Neural crest cell (in vitro differentiated cells): ENCODE results near the gene DYSF. TPM values are rescaled to one million over a fixed set of nuclear protein-coding genes. Genes with fewer than 3 reads are reported as not detected.

Experiments used
- DNase-seq: peaks from one replicate; pipeline ENCODE4 v3.0.0; 2021; ENCODE audit warnings: low read depth, mixed read lengths, low spot score
- H3K27ac Mint-ChIP-seq: one replicate; pipeline ENCODE4 v1.8.0; 2021; ENCODE audit warnings: mild to moderate bottlenecking, mixed read lengths; ENCODE audit not compliant: unreplicated experiment
- H3K27me3 Mint-ChIP-seq: 2 replicates; pipeline ENCODE4 v1.8.0; 2021; ENCODE audit warnings: low read depth, mild to moderate bottlenecking, mixed read lengths
- H3K36me3 Mint-ChIP-seq: 2 replicates; pipeline ENCODE4 v1.8.0; 2021; ENCODE audit warnings: low read depth, mild to moderate bottlenecking, mixed read lengths
- H3K4me1 Mint-ChIP-seq: 2 replicates; pipeline ENCODE4 v1.8.0; 2021; ENCODE audit warnings: mixed read lengths
- H3K4me3 Mint-ChIP-seq: one replicate; pipeline ENCODE4 v1.8.0; 2021; ENCODE audit warnings: mild to moderate bottlenecking, mixed read lengths
- H3K9me3 Mint-ChIP-seq: 2 replicates; pipeline ENCODE4 v1.8.0; 2021; ENCODE audit warnings: mixed read lengths
- CTCF ChIP-seq: fragments of 200-600 bp; sonication (generic); conservative IDR thresholded peaks from 2 replicates; pipeline ENCODE4 v1.5.0; 2021; ENCODE audit warnings: antibody characterized with exemption, mild to moderate bottlenecking
- total RNA-seq: library from RNA; stranded (reverse); gene quantifications from 2 replicates; pipeline ENCODE4 v1.2.1, GENCODE V29; 2021

Gene DYSF
- total RNA-seq, 1 donor from 2014 or later = 2.2 TPM

DNA sequence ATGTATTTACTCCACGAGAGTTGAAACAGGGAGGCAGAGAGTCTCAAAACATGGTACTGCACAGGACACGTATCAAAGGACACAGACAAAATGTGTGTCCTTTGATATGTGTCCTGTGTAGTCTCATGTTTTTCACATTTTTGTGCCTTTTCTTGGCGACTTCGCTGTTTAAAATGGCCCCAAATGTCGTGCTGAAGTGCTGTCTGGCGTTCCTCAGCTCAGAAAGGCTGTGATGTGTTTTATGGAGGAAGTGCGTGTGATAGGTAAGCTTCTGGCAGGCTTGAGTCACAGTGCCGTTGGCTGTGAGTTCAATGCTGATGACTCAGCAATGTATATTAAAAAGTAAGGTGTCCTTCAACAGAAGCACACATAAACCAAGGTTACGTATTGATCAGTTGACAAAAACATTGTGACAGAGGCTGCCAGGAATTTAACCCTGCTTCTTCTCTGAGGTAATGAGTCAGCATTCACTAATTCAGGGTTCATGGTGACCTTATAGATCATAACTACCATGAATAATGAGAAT is 78.2 kb downstream of the DYSF start:
- no peak for DNase-seq
- H3K27me3 Mint-ChIP-seq = peaks cover 16% of the 10 kb centered on the region
- H3K36me3 Mint-ChIP-seq = no peaks in the 10 kb centered on the region
- H3K27ac Mint-ChIP-seq = no peak overlapping the region
- no peaks in the 10 kb centered on the region for H3K4me1 Mint-ChIP-seq
- H3K4me3 Mint-ChIP-seq = no peak overlapping the region
- no peak for TF ChIP-seq CTCF
- no peaks in the 10 kb centered on the region for H3K9me3 Mint-ChIP-seq

DNA sequence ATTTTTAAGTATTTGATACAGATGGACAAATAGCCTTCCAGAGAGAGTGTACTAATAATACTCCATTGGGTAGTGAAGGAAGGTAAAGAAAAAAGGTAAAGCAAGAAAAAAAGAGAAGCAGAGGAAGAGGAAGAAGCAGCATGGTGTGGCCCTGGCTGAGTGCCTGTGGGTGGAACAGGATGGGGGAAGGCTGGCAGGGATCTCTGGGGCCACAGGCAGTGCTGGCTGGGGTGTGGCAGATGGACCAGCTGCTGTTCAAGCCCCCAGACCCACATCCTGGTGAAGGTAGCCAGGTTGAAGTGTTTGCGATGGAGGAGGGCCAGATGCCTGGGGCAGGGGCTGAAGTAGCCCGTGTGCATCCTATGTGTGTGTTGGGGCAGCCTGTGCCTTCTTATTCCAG is 79.0 kb downstream of the DYSF start:
- no peak overlapping the region for H3K4me3 Mint-ChIP-seq
- no peaks in the 10 kb centered on the region for H3K9me3 Mint-ChIP-seq
- H3K27me3 Mint-ChIP-seq = peaks cover 16% of the 10 kb centered on the region
- no peak for TF ChIP-seq CTCF
- H3K36me3 Mint-ChIP-seq = no peaks in the 10 kb centered on the region
- no peak overlapping the region for H3K27ac Mint-ChIP-seq
- DNase-seq = no peak
- no peaks in the 10 kb centered on the region for H3K4me1 Mint-ChIP-seq

GRCh38 chr2:71534201-71534600 is 80.8 kb downstream of the DYSF start:
- H3K4me1 Mint-ChIP-seq = no peaks in the 10 kb centered on the region
- peaks cover 5% of the 10 kb centered on the region for H3K27me3 Mint-ChIP-seq
- H3K4me3 Mint-ChIP-seq = no peak overlapping the region
- H3K36me3 Mint-ChIP-seq = no peaks in the 10 kb centered on the region
- no peak for TF ChIP-seq CTCF
- DNase-seq = no peak
- H3K27ac Mint-ChIP-seq = no peak overlapping the region
- no peaks in the 10 kb centered on the region for H3K9me3 Mint-ChIP-seq

DNA sequence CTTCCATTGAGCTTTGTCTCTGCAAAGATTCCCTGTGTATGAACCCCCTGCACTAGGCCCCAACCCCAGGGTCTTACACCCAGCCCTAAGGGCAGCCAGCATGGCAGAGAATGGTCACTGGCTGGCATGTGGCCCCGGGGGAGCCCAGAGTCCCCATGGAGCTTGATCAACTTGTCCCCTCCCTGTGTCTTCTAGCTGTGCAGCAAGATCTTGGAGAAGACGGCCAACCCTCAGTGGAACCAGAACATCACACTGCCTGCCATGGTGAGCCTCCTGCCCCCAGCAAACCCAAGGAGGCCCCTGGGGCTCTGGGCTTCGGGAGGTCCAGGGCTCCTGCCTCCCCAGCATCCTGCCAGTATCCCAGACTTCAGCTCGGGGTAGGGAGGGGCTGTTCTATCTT is 81.5 kb downstream of the DYSF start:
- Mint-ChIP-seq H3K9me3 (no peaks in the 10 kb centered on the region), H3K4me1 (no peaks in the 10 kb centered on the region)

GRCh38 chr2:71535526-71535925 is 82.2 kb downstream of the DYSF start:
- DNase-seq = no peak
- no peaks in the 10 kb centered on the region for H3K4me1 Mint-ChIP-seq
- H3K9me3 Mint-ChIP-seq = no peaks in the 10 kb centered on the region
- no peaks in the 10 kb centered on the region for H3K36me3 Mint-ChIP-seq
- no peak overlapping the region for H3K4me3 Mint-ChIP-seq
- peak overlapping the region; percentile 75 for H3K27ac Mint-ChIP-seq
- peaks cover 4% of the 10 kb centered on the region for H3K27me3 Mint-ChIP-seq
- no peak for TF ChIP-seq CTCF

More for the DNA sequence above, 81.5 kb downstream of the DYSF start:
- Mint-ChIP-seq H3K4me3 (no peak overlapping the region), H3K27ac (no peak overlapping the region), H3K36me3 (no peaks in the 10 kb centered on the region), H3K27me3 (peaks cover 4% of the 10 kb centered on the region)
- DNase-seq = no peak
- TF ChIP-seq CTCF = no peak

DNA sequence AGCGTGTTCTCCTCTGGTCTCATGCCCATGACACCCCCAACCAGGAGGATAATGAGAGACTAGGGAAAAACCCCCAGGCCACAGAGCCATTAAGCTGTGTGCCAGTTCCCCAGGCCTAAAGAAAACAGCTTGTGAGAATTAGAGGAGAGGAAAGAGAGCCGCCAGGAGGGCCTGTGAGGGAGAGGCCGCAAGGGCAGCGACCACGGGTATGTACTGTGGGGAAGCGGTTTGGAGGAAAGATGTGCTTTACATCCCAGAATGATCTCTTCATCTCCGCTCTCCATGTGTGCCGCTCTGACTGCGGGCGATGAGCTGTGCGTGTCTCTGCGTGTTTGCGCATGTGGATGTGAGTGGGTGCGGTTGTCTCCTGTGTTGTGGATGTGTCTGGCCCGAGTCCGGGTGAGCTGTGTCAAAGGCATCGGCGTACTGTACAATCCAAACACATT is 82.9 kb downstream of the DYSF start:
- H3K9me3 Mint-ChIP-seq = no peaks in the 10 kb centered on the region
- H3K27ac Mint-ChIP-seq = peak overlapping the region; percentile 39
- DNase-seq = no peak

More for the DNA sequence above, 82.9 kb downstream of the DYSF start:
- peaks cover 4% of the 10 kb centered on the region for H3K27me3 Mint-ChIP-seq
- no peaks in the 10 kb centered on the region for H3K36me3 Mint-ChIP-seq
- no peaks in the 10 kb centered on the region for H3K4me1 Mint-ChIP-seq
- no peak for TF ChIP-seq CTCF
- no peak overlapping the region for H3K4me3 Mint-ChIP-seq
